Prostate gland (tissue), 2 donors: ENCODE results near the gene NEBL.

Source experiments
- CTCF ChIP-seq, 4 experiments: fragments of 200-600 bp in 2 of 4; fragments of 450-650 bp in 2 of 4; sonication (generic) in 2 of 4; IDR thresholded peaks; 1 replicate in 3 of 4; 2 replicates in 1 of 4; pipeline ENCODE4 v1.5.1; 2016 to 2019; ENCODE audit warnings: antibody characterized with exemption in 4 of 4, mild to moderate bottlenecking in 2 of 4, moderate library complexity in 2 of 4
- POLR2AphosphoS5 ChIP-seq: sonication (generic); formaldehyde crosslinking; IDR thresholded peaks from one replicate; pipeline ENCODE4 v1.6.1; 2017; ENCODE audit warnings: antibody characterized with exemption

DNA sequence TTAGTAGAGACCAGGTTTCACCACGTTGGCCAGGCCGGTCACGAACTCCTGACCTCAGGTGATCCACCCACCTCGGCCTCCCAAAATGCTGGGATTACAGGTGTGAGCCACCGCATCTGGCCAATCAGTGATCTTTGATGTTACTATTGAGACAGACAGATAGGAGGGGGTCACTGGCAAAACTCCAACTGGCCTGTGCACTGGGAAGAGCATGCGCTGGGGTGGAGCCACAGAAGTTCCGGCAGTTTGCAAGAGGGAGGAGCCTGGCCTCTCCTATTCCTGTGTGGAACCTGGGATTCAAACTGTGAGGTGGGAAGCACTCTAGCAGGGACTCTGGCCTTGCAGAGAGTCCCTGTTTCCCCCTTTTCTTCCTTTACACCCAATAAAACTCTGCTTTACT is 60.7 kb downstream of the NEBL start:
- TF ChIP-seq POLR2AphosphoS5 (no peak), CTCF (IDR thresholded peaks at IDR 0.05) (no peak)
